ENCODE data around the gene UGT2A2.

Gene UGT2A2

DNA sequence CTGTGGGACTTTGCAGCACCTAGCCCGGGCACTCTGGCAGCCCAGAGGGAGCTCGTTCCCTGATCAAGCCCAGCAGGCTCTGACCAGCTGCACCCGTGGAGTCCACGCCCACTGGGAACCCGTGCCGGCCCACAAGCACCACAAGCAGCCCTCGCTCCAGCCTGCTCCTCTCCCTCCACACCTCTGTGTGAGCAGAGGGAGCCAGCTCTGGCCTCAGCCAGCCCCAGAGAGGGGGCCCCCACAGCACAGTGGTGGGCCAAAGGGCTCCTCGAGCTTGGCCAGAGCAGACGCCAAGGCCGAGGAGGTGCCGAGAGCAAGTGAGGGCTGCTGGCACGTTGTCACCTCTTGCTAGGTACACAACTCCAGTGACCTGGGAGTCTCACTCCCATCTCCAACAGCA, 18.7 kb upstream of the UGT2A2 start:
- Histone ChIP-seq H3K4me3 (ENCODE audit: insufficient read depth, low read length, poor library complexity, severe bottlenecking) (no peak overlapping the region), H4K20me1 (ENCODE audit: low read depth, low read length) (no peaks in the 10 kb centered on the region), H3K27me3 (ENCODE audit: low read length) (no peaks in the 10 kb centered on the region), H3K9me2 (replicated peaks; ENCODE audit: insufficient read depth, low read length) (no peaks in the 10 kb centered on the region), H3K4me2 (ENCODE audit: low read depth, low read length, poor library complexity, severe bottlenecking) (no peak overlapping the region), H3K36me3 (ENCODE audit: low read length) (no peaks in the 10 kb centered on the region), H2AFZ (ENCODE audit: low read depth, low read length, severe bottlenecking) (no peak overlapping the region), H3K27ac (ENCODE audit: low read depth, low read length) (no peak overlapping the region), H3K79me2 (ENCODE audit: insufficient read depth, low read length) (no peaks in the 10 kb centered on the region), H3K9ac (ENCODE audit: low read length) (no peak overlapping the region), H3F3A (ENCODE audit: insufficient read depth) (no peaks in the 10 kb centered on the region), H3K9me3 (ENCODE audit: insufficient read depth, low read length) (no peaks in the 10 kb centered on the region)
- TF ChIP-seq, protein P1, sequence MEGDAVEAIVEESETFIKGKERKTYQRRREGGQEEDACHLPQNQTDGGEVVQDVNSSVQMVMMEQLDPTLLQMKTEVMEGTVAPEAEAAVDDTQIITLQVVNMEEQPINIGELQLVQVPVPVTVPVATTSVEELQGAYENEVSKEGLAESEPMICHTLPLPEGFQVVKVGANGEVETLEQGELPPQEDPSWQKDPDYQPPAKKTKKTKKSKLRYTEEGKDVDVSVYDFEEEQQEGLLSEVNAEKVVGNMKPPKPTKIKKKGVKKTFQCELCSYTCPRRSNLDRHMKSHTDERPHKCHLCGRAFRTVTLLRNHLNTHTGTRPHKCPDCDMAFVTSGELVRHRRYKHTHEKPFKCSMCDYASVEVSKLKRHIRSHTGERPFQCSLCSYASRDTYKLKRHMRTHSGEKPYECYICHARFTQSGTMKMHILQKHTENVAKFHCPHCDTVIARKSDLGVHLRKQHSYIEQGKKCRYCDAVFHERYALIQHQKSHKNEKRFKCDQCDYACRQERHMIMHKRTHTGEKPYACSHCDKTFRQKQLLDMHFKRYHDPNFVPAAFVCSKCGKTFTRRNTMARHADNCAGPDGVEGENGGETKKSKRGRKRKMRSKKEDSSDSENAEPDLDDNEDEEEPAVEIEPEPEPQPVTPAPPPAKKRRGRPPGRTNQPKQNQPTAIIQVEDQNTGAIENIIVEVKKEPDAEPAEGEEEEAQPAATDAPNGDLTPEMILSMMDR (IDR thresholded peaks at IDR 0.05; ENCODE audit: insufficient read depth, low read length, poor library complexity, severe bottlenecking): no peak
- no peak for TF ChIP-seq EZH2phosphoT487 (conservative IDR thresholded peaks at IDR 0.05; ENCODE audit: low read length)

DNA sequence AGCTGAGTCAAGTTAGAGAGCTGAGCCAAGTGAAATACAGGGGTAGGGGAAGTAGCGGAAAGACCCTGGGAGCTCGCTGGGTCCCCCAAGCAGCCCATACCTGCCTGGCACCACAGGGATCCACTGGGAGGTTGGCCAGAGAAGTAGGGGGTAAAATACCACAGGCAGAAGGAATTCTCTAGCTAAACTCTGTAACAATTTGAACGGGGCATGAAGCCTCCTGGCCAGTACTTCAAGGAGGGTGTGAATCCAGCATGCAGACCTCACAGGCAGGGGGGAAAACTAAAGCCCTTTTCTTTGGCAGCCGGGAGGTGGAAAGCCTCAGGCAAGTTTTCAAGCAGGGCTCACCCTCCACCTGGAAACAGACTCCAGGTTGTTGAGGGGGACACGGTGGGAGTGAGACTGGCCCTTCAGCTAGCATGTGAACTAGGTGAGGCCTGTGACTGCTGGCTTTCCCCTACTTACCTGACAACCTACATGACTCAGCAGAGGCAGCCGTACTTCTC, 17.3 kb upstream of the UGT2A2 start:
- Histone ChIP-seq H3K36me3 (ENCODE audit: low read length) (no peaks in the 10 kb centered on the region), H2AFZ (ENCODE audit: low read depth, low read length, severe bottlenecking) (no peak overlapping the region), H3F3A (ENCODE audit: insufficient read depth) (no peaks in the 10 kb centered on the region), H3K9me3 (ENCODE audit: insufficient read depth, low read length) (no peaks in the 10 kb centered on the region), H3K4me3 (ENCODE audit: insufficient read depth, low read length, poor library complexity, severe bottlenecking) (no peak overlapping the region), H3K9me2 (replicated peaks; ENCODE audit: insufficient read depth, low read length) (no peaks in the 10 kb centered on the region), H3K27me3 (ENCODE audit: low read length) (no peaks in the 10 kb centered on the region), H3K27ac (ENCODE audit: low read depth, low read length) (no peak overlapping the region), H3K79me2 (ENCODE audit: insufficient read depth, low read length) (no peaks in the 10 kb centered on the region), H3K4me2 (ENCODE audit: low read depth, low read length, poor library complexity, severe bottlenecking) (no peak overlapping the region), H4K20me1 (ENCODE audit: low read depth, low read length) (no peaks in the 10 kb centered on the region), H3K9ac (ENCODE audit: low read length) (no peak overlapping the region)
- TF ChIP-seq, protein P1 (IDR thresholded peaks at IDR 0.05; ENCODE audit: insufficient read depth, low read length, poor library complexity, severe bottlenecking): no peak
- TF ChIP-seq EZH2phosphoT487 (conservative IDR thresholded peaks at IDR 0.05; ENCODE audit: low read length): no peak

DNA sequence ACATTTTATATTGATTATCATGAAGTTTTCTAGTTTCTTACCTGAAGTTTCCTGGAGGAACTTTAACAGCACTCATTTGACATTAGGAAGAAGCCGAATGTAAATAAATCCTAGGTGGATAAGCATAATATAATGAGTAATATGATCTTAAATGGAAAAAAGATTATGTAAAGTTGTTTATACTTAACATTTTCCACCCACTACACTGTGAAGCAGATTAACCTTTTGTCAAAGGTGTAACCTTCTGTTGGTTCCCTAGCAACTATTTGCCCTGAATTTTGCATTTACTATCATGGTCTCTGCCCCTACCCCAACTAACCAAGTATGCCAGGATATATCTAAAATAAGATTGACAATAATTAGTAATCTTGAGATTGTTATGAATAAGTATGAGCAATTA, 13.7 kb upstream of the UGT2A2 start, which contains the start of gene UGT2A1:
Gene UGT2A1 (minus strand): TSS at position 101 of the 400 bp plus-strand sequence. CDS start 5,603 bp downstream, outside the sequence.
- no peaks in the 10 kb centered on the region for H3K27me3 ChIP-seq (ENCODE audit: low read length)
- no peak within 1 kb of the TSS for H3K4me3 ChIP-seq (ENCODE audit: insufficient read depth, low read length, poor library complexity, severe bottlenecking)
- no peaks in the 10 kb centered on the region for H3K79me2 ChIP-seq (ENCODE audit: insufficient read depth, low read length)
- H3K9me2 ChIP-seq (replicated peaks; ENCODE audit: insufficient read depth, low read length): no peaks in the 10 kb centered on the region
- no peaks in the 10 kb centered on the region for H3K9me3 ChIP-seq (ENCODE audit: insufficient read depth, low read length)
- H3K36me3 ChIP-seq (ENCODE audit: low read length): no peaks in the 10 kb centered on the region
- no peak within 1 kb of the TSS for H2AFZ ChIP-seq (ENCODE audit: low read depth, low read length, severe bottlenecking)
- H4K20me1 ChIP-seq (ENCODE audit: low read depth, low read length): no peaks in the 10 kb centered on the region
- no peak within 1 kb of the TSS for H3K4me2 ChIP-seq (ENCODE audit: low read depth, low read length, poor library complexity, severe bottlenecking)
- H3F3A ChIP-seq (ENCODE audit: insufficient read depth): no peaks in the 10 kb centered on the region
- TF ChIP-seq EZH2phosphoT487 (conservative IDR thresholded peaks at IDR 0.05; ENCODE audit: low read length): no peak
- TF ChIP-seq, protein P1 (IDR thresholded peaks at IDR 0.05; ENCODE audit: insufficient read depth, low read length, poor library complexity, severe bottlenecking): no peak
- H3K9ac ChIP-seq (ENCODE audit: low read length): no peak within 1 kb of the TSS
- H3K27ac ChIP-seq (ENCODE audit: low read depth, low read length): no peak within 1 kb of the TSS

Measured in SU-DHL-6 (cell line).